HEK293 (cell line): Measurements from ENCODE around the gene CXCR4.

Experiments used
- CTCF ChIA-PET: fragments of 350-600 bp; formaldehyde crosslinking; extraction: SDS; loops from one replicate; lab custom pipeline; 2021; ENCODE audit warnings: antibody characterized with exemption; lab: Yijun Ruan, JAX
- POLR2A ChIA-PET: fragments of 300-600 bp; formaldehyde crosslinking; extraction: SDS; loops from one replicate; lab custom pipeline; 2020; ENCODE audit warnings: antibody characterized with exemption, inconsistent platforms; lab: Yijun Ruan, JAX
- H3K27ac ChIP-seq: fragments of 200-500 bp; sonication (Bioruptor generic); 2 replicates; pipeline ENCODE4 v1.5.1; 2014; ENCODE audit warnings: low read depth, low read length, control low read depth, inconsistent platforms; ENCODE audit errors: extremely low read depth
- H3K36me3 ChIP-seq, 2 experiments: fragments of 200-500 bp in 1 of 2; sonication (Bioruptor generic) in 1 of 2; 1 replicate in 1 of 2; 2 replicates in 1 of 2; pipeline ENCODE4 v1.5.1; 2014 to 2017; ENCODE audit warnings: inconsistent platforms in 2 of 2, low read length in 2 of 2; ENCODE audit not compliant: control insufficient read depth in 2 of 2, insufficient read depth in 1 of 2
- H3K4me1 ChIP-seq: fragments of 200-500 bp; sonication (Bioruptor generic); 2 replicates; pipeline ENCODE4 v1.5.1; 2014; ENCODE audit warnings: mild to moderate bottlenecking, low read length, inconsistent platforms; ENCODE audit not compliant: control insufficient read depth, insufficient read depth
- H3K4me3 ChIP-seq: 2 replicates; pipeline ENCODE4 v1.5.1; 2011; ENCODE audit warnings: low read depth, mild to moderate bottlenecking, control low read depth, low read length, moderate library complexity
- H3K9me3 ChIP-seq: fragments of 200-500 bp; sonication (Bioruptor generic); 2 replicates; pipeline ENCODE4 v1.5.1; 2014; ENCODE audit warnings: low read depth, low read length, inconsistent platforms; ENCODE audit not compliant: control insufficient read depth, insufficient read depth
- SP7 ChIP-seq: fragments of 450-650 bp; formaldehyde crosslinking; IDR thresholded peaks from 2 replicates; pipeline ENCODE4 v1.5.1; 2016; ENCODE audit warnings: missing biosample characterization, missing genetic modification characterization
- ZBTB21 ChIP-seq: fragments of 450-650 bp; formaldehyde crosslinking; IDR thresholded peaks from 2 replicates; pipeline ENCODE4 v1.5.1; 2017; ENCODE audit warnings: missing biosample characterization, missing genetic modification characterization
- ZNF596 ChIP-seq: fragments of 450-650 bp; IDR thresholded peaks from 2 replicates; pipeline ENCODE4 v1.5.0; 2018; ENCODE audit warnings: missing biosample characterization, mild to moderate bottlenecking, missing genetic modification characterization, moderate library complexity
- ZNF629 ChIP-seq: fragments of 450-650 bp; formaldehyde crosslinking; IDR thresholded peaks from 2 replicates; pipeline ENCODE4 v1.5.1; 2017; ENCODE audit warnings: missing biosample characterization, missing genetic modification characterization
- TF ChIP-seq, protein P1 (sequence below): fragments of 450-650 bp; formaldehyde crosslinking; conservative IDR thresholded peaks from 2 replicates; pipeline ENCODE4 v1.5.1; 2016; ENCODE audit warnings: low read depth, missing biosample characterization, missing genetic modification characterization
- TF ChIP-seq, protein P2 (sequence below): fragments of 450-650 bp; formaldehyde crosslinking; IDR thresholded peaks from 2 replicates; pipeline ENCODE4 v1.5.1; 2016; ENCODE audit warnings: missing biosample characterization, missing genetic modification characterization
- TF ChIP-seq, protein P3 (sequence below): fragments of 450-650 bp; formaldehyde crosslinking; IDR thresholded peaks from 2 replicates; pipeline ENCODE4 v1.5.1; 2016; ENCODE audit warnings: missing biosample characterization, missing genetic modification characterization
- TF ChIP-seq, protein P4 (sequence below): fragments of 450-650 bp; formaldehyde crosslinking; IDR thresholded peaks from 2 replicates; pipeline ENCODE4 v1.5.1; 2016; ENCODE audit warnings: missing biosample characterization, missing genetic modification characterization

The CXCR4 gene

DNA sequence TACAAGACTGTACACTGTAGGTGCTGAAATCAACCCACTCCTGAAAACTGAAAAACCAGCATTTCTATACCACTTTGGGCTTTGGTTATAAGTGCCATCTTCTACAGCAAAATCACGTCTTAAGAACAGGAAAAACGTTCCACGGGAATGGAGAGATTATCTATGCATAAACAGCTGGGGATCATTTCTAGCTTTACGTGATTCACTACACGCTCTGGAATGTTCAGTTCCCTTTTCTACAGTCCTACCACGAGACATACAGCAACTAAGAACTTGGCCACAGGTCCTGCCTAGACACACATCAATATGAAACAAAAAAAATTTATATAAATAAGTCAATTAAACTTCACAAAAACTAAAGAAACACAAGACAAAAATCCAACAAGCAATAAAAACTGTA lies 3.6 kb downstream of the CXCR4 start (continued):
- TF ChIP-seq, protein P1, sequence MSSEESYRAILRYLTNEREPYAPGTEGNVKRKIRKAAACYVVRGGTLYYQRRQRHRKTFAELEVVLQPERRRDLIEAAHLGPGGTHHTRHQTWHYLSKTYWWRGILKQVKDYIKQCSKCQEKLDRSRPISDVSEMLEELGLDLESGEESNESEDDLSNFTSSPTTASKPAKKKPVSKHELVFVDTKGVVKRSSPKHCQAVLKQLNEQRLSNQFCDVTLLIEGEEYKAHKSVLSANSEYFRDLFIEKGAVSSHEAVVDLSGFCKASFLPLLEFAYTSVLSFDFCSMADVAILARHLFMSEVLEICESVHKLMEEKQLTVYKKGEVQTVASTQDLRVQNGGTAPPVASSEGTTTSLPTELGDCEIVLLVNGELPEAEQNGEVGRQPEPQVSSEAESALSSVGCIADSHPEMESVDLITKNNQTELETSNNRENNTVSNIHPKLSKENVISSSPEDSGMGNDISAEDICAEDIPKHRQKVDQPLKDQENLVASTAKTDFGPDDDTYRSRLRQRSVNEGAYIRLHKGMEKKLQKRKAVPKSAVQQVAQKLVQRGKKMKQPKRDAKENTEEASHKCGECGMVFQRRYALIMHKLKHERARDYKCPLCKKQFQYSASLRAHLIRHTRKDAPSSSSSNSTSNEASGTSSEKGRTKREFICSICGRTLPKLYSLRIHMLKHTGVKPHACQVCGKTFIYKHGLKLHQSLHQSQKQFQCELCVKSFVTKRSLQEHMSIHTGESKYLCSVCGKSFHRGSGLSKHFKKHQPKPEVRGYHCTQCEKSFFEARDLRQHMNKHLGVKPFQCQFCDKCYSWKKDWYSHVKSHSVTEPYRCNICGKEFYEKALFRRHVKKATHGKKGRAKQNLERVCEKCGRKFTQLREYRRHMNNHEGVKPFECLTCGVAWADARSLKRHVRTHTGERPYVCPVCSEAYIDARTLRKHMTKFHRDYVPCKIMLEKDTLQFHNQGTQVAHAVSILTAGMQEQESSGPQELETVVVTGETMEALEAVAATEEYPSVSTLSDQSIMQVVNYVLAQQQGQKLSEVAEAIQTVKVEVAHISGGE (tag by site-specific recombination), result no peak

DNA sequence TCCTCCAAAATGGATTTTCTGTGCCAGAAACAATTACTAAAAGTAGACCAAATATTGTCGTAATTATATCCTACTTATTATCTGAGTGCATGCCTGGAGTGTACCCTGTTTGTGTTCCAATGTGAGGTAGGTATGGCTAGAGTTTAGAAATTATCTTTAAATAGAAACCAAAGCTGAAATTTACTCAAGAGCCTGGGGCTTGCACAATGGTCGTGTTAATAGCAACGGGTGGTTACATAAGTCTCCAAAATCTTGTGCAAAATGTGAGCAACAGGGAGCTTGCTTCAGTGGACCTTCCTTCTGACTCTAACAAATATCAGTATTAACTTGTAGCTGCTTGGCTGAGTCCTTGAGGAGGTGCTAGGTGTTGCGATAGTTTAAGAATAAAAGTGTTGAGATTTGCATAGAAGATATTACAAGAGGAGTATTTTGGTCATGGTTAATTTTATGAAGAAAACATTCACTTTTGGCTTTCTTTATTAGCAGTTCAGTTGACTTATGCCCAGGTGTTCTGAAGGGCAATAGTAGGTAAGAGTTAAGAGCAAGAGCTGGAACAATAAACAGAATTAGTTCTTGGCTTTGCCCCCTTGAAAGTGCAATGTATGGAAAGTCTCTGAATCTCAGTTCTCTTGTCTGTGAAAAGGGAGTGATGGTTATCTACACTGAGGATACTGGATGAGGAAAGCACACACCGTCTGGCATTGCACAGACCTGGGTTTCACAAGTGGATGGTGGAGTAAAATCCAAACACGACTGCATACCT lies 4.6 kb downstream of the CXCR4 start:
- H3K27ac ChIP-seq, result no peak overlapping the region
- ChIA-PET POLR2A (no interaction called here), CTCF (no interaction called here)
- no peaks in the 10 kb centered on the region for H3K4me1 ChIP-seq
- no peak for TF ChIP-seq SP7 (tag by site-specific recombination)
- TF ChIP-seq, protein P2, sequence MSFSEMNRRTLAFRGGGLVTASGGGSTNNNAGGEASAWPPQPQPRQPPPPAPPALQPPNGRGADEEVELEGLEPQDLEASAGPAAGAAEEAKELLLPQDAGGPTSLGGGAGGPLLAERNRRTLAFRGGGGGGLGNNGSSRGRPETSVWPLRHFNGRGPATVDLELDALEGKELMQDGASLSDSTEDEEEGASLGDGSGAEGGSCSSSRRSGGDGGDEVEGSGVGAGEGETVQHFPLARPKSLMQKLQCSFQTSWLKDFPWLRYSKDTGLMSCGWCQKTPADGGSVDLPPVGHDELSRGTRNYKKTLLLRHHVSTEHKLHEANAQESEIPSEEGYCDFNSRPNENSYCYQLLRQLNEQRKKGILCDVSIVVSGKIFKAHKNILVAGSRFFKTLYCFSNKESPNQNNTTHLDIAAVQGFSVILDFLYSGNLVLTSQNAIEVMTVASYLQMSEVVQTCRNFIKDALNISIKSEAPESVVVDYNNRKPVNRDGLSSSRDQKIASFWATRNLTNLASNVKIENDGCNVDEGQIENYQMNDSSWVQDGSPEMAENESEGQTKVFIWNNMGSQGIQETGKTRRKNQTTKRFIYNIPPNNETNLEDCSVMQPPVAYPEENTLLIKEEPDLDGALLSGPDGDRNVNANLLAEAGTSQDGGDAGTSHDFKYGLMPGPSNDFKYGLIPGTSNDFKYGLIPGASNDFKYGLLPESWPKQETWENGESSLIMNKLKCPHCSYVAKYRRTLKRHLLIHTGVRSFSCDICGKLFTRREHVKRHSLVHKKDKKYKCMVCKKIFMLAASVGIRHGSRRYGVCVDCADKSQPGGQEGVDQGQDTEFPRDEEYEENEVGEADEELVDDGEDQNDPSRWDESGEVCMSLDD (tag by site-specific recombination), result no peak
- TF ChIP-seq, protein P3, sequence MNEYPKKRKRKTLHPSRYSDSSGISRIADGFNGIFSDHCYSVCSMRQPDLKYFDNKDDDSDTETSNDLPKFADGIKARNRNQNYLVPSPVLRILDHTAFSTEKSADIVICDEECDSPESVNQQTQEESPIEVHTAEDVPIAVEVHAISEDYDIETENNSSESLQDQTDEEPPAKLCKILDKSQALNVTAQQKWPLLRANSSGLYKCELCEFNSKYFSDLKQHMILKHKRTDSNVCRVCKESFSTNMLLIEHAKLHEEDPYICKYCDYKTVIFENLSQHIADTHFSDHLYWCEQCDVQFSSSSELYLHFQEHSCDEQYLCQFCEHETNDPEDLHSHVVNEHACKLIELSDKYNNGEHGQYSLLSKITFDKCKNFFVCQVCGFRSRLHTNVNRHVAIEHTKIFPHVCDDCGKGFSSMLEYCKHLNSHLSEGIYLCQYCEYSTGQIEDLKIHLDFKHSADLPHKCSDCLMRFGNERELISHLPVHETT (tag by site-specific recombination), result no peak
- no peak for TF ChIP-seq ZNF629 (tag by site-specific recombination)
- no peak for TF ChIP-seq ZNF596
- TF ChIP-seq ZBTB21 (tag by site-specific recombination), result no peak
- H3K4me3 ChIP-seq, result no peak overlapping the region
- no peaks in the 10 kb centered on the region for H3K9me3 ChIP-seq
- H3K36me3 ChIP-seq, result peaks cover 9 to 18% of the 10 kb centered on the region in 2 experiments; a peak in 2 of 3 replicates

DNA sequence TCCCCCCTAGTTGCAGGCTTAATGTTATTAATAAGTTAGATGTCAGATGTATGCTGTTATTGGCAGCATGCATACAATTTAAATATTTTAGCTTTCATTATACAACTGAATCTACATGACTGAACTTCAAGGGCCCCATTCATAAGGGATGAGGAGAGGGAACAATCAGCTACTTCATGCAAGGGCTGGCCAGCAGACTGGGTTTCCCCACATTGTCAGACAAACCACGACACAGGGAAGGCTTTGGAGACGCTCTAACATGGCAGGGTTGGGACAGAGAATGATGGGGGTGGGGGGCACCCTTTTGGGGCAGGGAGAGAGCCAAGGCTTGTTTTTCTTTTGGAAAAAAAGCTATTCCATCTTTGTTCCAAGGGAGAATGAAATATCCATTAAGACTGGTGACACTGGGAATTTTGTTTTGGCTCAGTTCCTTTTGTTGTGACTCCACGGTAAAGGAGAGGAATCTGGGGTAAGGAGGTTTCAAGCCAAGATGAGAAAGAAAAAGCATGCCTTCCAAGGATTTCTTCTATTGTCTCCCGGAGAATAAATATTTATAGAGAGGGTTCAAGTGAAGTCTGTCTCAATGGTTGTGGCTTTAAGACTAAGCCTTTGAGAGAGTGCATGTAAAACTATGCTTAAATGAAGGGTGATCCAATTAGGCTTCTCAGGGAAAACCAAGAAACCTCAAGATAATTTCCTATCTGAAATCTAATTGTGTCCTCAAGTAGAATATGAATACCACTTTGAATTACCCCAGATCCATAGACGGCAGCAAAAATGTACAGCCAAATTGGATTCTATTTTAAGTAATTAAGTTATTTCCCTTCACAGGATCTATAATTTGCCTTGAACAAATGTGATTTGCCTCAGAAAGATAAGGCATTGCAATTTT lies 5.4 kb downstream of the CXCR4 start:
- no peak overlapping the region for H3K27ac ChIP-seq
- CTCF ChIA-PET, result no interaction called here
- H3K36me3 ChIP-seq, result peaks cover 9 to 18% of the 10 kb centered on the region in 2 experiments; a peak in 2 of 3 replicates
- H3K4me1 ChIP-seq, result no peaks in the 10 kb centered on the region
- POLR2A ChIA-PET, result no interaction called here
- no peaks in the 10 kb centered on the region for H3K9me3 ChIP-seq
- TF ChIP-seq, protein P4, sequence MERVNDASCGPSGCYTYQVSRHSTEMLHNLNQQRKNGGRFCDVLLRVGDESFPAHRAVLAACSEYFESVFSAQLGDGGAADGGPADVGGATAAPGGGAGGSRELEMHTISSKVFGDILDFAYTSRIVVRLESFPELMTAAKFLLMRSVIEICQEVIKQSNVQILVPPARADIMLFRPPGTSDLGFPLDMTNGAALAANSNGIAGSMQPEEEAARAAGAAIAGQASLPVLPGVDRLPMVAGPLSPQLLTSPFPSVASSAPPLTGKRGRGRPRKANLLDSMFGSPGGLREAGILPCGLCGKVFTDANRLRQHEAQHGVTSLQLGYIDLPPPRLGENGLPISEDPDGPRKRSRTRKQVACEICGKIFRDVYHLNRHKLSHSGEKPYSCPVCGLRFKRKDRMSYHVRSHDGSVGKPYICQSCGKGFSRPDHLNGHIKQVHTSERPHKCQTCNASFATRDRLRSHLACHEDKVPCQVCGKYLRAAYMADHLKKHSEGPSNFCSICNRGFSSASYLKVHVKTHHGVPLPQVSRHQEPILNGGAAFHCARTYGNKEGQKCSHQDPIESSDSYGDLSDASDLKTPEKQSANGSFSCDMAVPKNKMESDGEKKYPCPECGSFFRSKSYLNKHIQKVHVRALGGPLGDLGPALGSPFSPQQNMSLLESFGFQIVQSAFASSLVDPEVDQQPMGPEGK, result no peak
- H3K4me3 ChIP-seq, result no peak overlapping the region
